GM12864 (cell line): ENCODE data around the gene MED13.

ENCODE experiments used
- DNase-seq: peaks from one replicate; pipeline ENCODE4 v3.0.0-alpha.2; 2011; ENCODE audit warnings: low read depth
- H3K4me3 ChIP-seq: 2 replicates; pipeline ENCODE4 v1.5.1; 2011; ENCODE audit warnings: mild to moderate bottlenecking, low read depth, low read length, control low read depth
- CTCF ChIP-seq: IDR thresholded peaks from 2 replicates; pipeline ENCODE4 v1.5.1; 2011; ENCODE audit warnings: low read depth, mild to moderate bottlenecking, moderate library complexity, low read length, control low read depth, inconsistent platforms; ENCODE audit errors: missing control alignments

The MED13 gene

GRCh38 chr17:62096401-62096670, 31.3 kb upstream of the MED13 start:
- no peak for TF ChIP-seq CTCF
- DNase-seq: no peak
- H3K4me3 ChIP-seq: no peak overlapping the region

GRCh38 chr17:62094175-62094574, 29.1 kb upstream of the MED13 start:
- H3K4me3 ChIP-seq: no peak overlapping the region; the same call in 1 of the 2 replicates
- DNase-seq: no peak
- TF ChIP-seq CTCF: no peak

- no peak for TF ChIP-seq CTCF
- peak; percentile 82 for DNase-seq
- no peak overlapping the region; the same call in 1 of the 2 replicates for H3K4me3 ChIP-seq
These were observed 28.4 kb upstream of the MED13 start for GRCh38 chr17:62093188-62094155.

GRCh38 chr17:62092784-62093183, 27.7 kb upstream of the MED13 start:
- DNase-seq: no peak
- TF ChIP-seq CTCF: no peak
- H3K4me3 ChIP-seq: no peak overlapping the region

- H3K4me3 ChIP-seq: no peak overlapping the region
- TF ChIP-seq CTCF: no peak
- DNase-seq: no peak
These were observed 26.7 kb upstream of the MED13 start for GRCh38 chr17:62091804-62092203.

GRCh38 chr17:62090868-62091267, 25.8 kb upstream of the MED13 start:
- no peak overlapping the region for H3K4me3 ChIP-seq
- no peak for TF ChIP-seq CTCF
- no peak for DNase-seq
